Measurements from ENCODE around the gene CCL11. TPM values are rescaled to one million over a fixed set of nuclear protein-coding genes. Genes with fewer than 3 reads are reported as not detected.

Gene CCL11
- total RNA-seq, 1 donor from 2014 or later = not detected

DNA sequence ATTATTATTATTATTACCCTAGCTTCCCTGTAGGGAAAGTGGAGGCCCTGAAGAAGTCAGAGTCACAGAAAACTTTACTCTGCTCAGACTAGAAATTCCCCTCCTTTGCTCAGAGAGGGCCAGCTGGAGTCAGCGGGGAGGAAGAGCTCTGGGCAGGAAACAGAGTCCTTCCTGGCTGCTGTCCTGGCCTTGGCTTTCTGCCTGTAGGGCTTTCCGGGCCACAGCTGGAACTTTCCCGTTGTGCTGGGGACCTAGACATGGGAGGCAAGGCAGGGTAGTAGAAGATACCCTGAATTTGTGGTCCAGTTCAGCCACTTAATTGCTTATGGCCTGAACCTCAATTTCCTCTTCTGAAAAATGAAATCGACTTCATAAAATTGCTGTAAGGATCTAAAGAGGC is 44.5 kb upstream of the CCL11 start:
- Histone ChIP-seq H3K27me3 (no peaks in the 10 kb centered on the region), H3K4me2 (no peak overlapping the region), H3K4me1 (no peaks in the 10 kb centered on the region), H3K9ac (no peak overlapping the region), H4K20me1 (ENCODE audit: low read depth) (no peaks in the 10 kb centered on the region), H3K9me3 (ENCODE audit: low read depth) (no peaks in the 10 kb centered on the region), H3F3A (ENCODE audit: low read depth) (no peaks in the 10 kb centered on the region), H3K4me3 (no peak overlapping the region), H3K36me3 (no peaks in the 10 kb centered on the region), H3K79me2 (ENCODE audit: low read depth) (no peaks in the 10 kb centered on the region), H3K27ac (no peak overlapping the region), H2AFZ (replicated peaks) (no peak overlapping the region)
- Mint-ChIP-seq H3K4me3 (no peak overlapping the region), H3K4me1 (peaks cover 12% of the 10 kb centered on the region), H3K27ac (no peak overlapping the region), H3K36me3 (no peaks in the 10 kb centered on the region), H3K9me3 (no peaks in the 10 kb centered on the region), H3K27me3 (ENCODE audit: insufficient read depth, low read depth) (no peaks in the 10 kb centered on the region)
- TF ChIP-seq CTCF (IDR thresholded peaks at IDR 0.05) (no peak), EZH2 (IDR thresholded peaks at IDR 0.05) (no peak), EZH2phosphoT487 (IDR thresholded peaks at IDR 0.05) (no peak)
- DNase-seq (ENCODE audit: low spot score) = no peak

DNA sequence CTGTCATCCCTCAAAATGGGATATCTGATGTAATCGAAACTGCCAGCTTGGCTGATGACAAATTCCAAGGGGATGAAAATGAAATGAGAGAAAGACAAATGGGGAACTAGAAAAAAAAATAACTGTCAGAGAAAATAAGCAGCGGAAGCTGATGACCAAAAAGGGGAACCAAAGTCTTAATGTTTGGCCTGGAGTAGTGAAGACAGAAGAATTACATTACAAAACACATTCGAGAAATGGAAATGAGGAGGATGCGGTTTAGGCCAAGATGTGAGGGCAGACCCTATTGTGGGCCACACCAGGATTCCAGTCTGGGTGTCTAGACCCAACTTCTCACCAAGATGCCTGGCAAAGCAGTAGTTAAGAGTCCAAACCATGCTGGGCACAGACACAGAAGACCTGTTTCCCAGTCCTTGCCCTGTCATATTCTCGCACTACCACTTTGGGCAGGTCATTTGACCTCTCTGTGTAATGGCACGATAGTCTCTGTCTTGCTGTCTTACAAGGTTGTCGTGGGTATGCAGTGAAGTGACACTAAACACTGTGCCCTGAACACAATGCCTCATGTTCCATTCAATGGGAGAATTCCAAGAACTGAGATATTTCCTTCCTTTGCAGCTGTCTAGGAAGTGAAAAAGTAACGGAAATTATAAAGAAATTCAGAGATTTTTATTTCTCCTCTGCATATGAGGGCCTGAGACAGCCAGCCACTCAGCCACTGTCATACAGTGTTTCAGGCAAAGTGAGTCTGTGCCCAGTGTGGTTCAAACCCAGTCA is 42.8 kb upstream of the CCL11 start:
- Histone ChIP-seq H3K4me2 (no peak overlapping the region), H3K27me3 (no peaks in the 10 kb centered on the region), H2AFZ (replicated peaks) (no peak overlapping the region), H3K79me2 (ENCODE audit: low read depth) (no peaks in the 10 kb centered on the region), H3K4me1 (no peaks in the 10 kb centered on the region), H3F3A (ENCODE audit: low read depth) (no peaks in the 10 kb centered on the region), H3K9me3 (ENCODE audit: low read depth) (no peaks in the 10 kb centered on the region), H3K9ac (no peak overlapping the region), H3K4me3 (no peak overlapping the region), H3K27ac (no peak overlapping the region), H3K36me3 (no peaks in the 10 kb centered on the region), H4K20me1 (ENCODE audit: low read depth) (no peaks in the 10 kb centered on the region)
- peaks cover 9% of the 10 kb centered on the region for H3K4me1 Mint-ChIP-seq
- H3K4me3 Mint-ChIP-seq = no peak overlapping the region
- DNase-seq (ENCODE audit: low spot score) = no peak
- no peaks in the 10 kb centered on the region for H3K9me3 Mint-ChIP-seq
- TF ChIP-seq CTCF (IDR thresholded peaks at IDR 0.05) (no peak), EZH2 (IDR thresholded peaks at IDR 0.05) (no peak), EZH2phosphoT487 (IDR thresholded peaks at IDR 0.05) (no peak)
- no peaks in the 10 kb centered on the region for H3K36me3 Mint-ChIP-seq
- H3K27ac Mint-ChIP-seq = no peak overlapping the region
- peaks cover 2% of the 10 kb centered on the region for H3K27me3 Mint-ChIP-seq (ENCODE audit: insufficient read depth, low read depth)

DNA sequence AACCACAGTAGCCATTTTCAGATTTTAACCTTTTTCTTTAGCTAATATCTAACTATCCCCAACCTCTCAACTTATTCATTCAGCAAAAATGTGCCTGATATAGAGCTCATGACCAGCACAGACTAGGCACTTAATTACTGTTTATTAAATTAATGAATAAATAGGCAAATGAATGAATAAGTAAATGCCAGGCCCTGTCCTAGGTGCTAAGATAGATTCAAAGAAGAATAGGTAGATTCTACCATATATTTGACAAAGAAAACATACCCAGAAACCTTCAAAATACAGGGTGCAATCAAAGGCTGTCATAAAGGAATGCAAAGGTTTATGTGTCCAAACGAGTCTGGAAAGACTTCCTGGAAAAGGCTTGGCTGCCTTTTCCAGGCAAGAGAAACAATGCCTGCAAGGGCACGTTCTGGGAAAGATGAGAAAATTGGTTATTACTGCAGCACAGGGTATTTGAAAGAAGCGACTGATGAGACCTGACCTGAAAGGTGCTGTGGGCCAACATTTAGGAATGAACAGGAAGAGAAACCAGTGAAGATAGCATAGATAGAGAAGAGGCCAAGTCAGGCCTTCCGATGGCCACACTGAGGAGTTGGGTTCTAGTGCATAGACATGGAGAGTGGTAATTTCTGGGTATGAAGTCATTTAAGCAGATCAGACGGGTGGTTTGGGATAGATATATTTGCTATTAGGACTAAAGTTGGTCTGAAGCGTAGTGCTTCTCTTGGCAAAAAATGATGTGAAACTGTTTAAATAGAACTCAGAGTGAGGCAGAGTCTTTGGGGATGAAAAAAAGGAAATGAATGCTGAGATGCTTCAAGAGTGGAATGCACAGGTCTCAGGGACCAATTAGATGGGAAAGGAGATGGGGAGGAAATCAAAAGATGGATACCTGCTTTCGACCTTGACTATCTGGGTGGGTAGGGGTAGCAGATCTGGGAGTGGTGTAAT is 41.9 kb upstream of the CCL11 start:
- Histone ChIP-seq H3K9me3 (ENCODE audit: low read depth) (no peaks in the 10 kb centered on the region), H4K20me1 (ENCODE audit: low read depth) (no peaks in the 10 kb centered on the region), H3K79me2 (ENCODE audit: low read depth) (no peaks in the 10 kb centered on the region), H3K4me1 (no peaks in the 10 kb centered on the region), H3K27me3 (no peaks in the 10 kb centered on the region), H3F3A (ENCODE audit: low read depth) (no peaks in the 10 kb centered on the region), H3K27ac (no peak overlapping the region), H2AFZ (replicated peaks) (no peak overlapping the region), H3K4me2 (no peak overlapping the region), H3K4me3 (no peak overlapping the region), H3K36me3 (no peaks in the 10 kb centered on the region), H3K9ac (no peak overlapping the region)
- TF ChIP-seq CTCF (IDR thresholded peaks at IDR 0.05) = no peak
- TF ChIP-seq EZH2phosphoT487 (IDR thresholded peaks at IDR 0.05) = no peak
- no peak for TF ChIP-seq EZH2 (IDR thresholded peaks at IDR 0.05)
- DNase-seq (ENCODE audit: low spot score) = no peak
- no peaks in the 10 kb centered on the region for H3K36me3 Mint-ChIP-seq
- H3K27me3 Mint-ChIP-seq (ENCODE audit: insufficient read depth, low read depth) = peaks cover 4% of the 10 kb centered on the region
- H3K4me1 Mint-ChIP-seq = peaks cover 12% of the 10 kb centered on the region
- H3K4me3 Mint-ChIP-seq = no peak overlapping the region
- no peaks in the 10 kb centered on the region for H3K9me3 Mint-ChIP-seq
- H3K27ac Mint-ChIP-seq = no peak overlapping the region
